H1 (cell line): ENCODE measurements around the gene SUZ12. TPM values are rescaled to one million over a fixed set of nuclear protein-coding genes. Genes with fewer than 3 reads are reported as not detected.

Source experiments
- ATF2 ChIP-seq: IDR thresholded peaks from 2 replicates; pipeline ENCODE4 v1.6.1; 2012; ENCODE audit warnings: low read length, inconsistent platforms
- CBX5 ChIP-seq: fragments of 300-800, 300-1000 bp; sonication (generic); IDR thresholded peaks from 2 replicates; pipeline ENCODE4 v1.7.1; 2016; ENCODE audit warnings: antibody characterized with exemption, low read length, low read depth
- KDM4A ChIP-seq: IDR thresholded peaks from one replicate; pipeline ENCODE4 v1.7.1; 2012; ENCODE audit warnings: low read depth, mild to moderate bottlenecking, moderate library complexity, low read length, inconsistent platforms; ENCODE audit not compliant: severe bottlenecking
- KDM5A ChIP-seq: fragments of 200-600 bp; IDR thresholded peaks from 2 replicates; pipeline ENCODE4 v1.7.1; 2012; ENCODE audit warnings: mild to moderate bottlenecking, low read length, inconsistent platforms, mixed read lengths
- polyA plus RNA-seq, 7 experiments: library from polyadenylated mRNA; depleted of rRNA in 3 of 7; stranded (reverse) in 5 of 7; unstranded in 2 of 7; fragments of >200 nt in 5 of 7; fragments of 200-250 nt in 2 of 7; gene quantifications; 1 replicate in 5 of 7; 2 replicates in 1 of 7; 4 replicates in 1 of 7; pipeline versions ENCODE4 v1.2.1 to v1.2.3, GENCODE V29; 2011 to 2013; ENCODE audit warnings: missing spikeins in 2 of 7, mixed read lengths in 2 of 7
- total RNA-seq: library from RNA; stranded (reverse); fragmentation: NEBNext Ultra II Directional; extraction: Animal tissue kit (Norgen Biotek cat#: 25700); gene quantifications from 2 replicates; pipeline ENCODE4 v1.2.1, GENCODE V29; 2021

The SUZ12 gene
- total and polyA plus RNA-seq, 2 of the 8 experiments (the other 6 are each of a cell fraction or from before 2014, with no cell fraction given): 9.1 to 34.6 TPM

GRCh38 chr17:31907342-31907962, 29.4 kb upstream of the SUZ12 start (continued):
- TF ChIP-seq ATF2 (no peak), CBX5 (no peak), KDM5A (no peak), KDM4A (no peak)
